HepG2 (cell line): ENCODE measurements around the gene TMCC1. TPM values are rescaled to one million over a fixed set of nuclear protein-coding genes. Genes with fewer than 3 reads are reported as not detected.

Source experiments
- AGO1 ChIP-seq: fragments of 200-400 bp; formaldehyde crosslinking; IDR thresholded peaks from 2 replicates; pipeline ENCODE4 v1.6.1; 2017; ENCODE audit warnings: mild to moderate bottlenecking, low read depth, low read length, moderate library complexity; ENCODE audit not compliant: poor library complexity, severe bottlenecking
- AKAP8 ChIP-seq: sonication (generic); formaldehyde crosslinking; IDR thresholded peaks from 2 replicates; pipeline ENCODE4 v1.5.1; 2020; ENCODE audit warnings: mild to moderate bottlenecking, missing genetic modification reagents
- BRCA1 ChIP-seq: sonication (generic); formaldehyde crosslinking; IDR thresholded peaks from 2 replicates; pipeline ENCODE4 v1.4.0; 2020; ENCODE audit warnings: missing genetic modification reagents
- ISL2 ChIP-seq: sonication (generic); formaldehyde crosslinking; IDR thresholded peaks from 2 replicates; pipeline ENCODE4 v1.5.0; 2020; ENCODE audit warnings: missing genetic modification reagents
- KLF16 ChIP-seq, 2 experiments: sonication (generic) in 1 of 2; formaldehyde crosslinking in 1 of 2; IDR thresholded peaks; 2 replicates each; pipeline versions ENCODE4 v1.6.1 to v1.8.0; 2016 to 2023; ENCODE audit warnings: missing genetic modification reagents in 2 of 2, missing compliant biosample characterization in 1 of 2
- MXI1 ChIP-seq: IDR thresholded peaks from 3 replicates; pipeline ENCODE4 v1.6.1; 2012; ENCODE audit warnings: low read depth, low read length, inconsistent platforms, borderline replicate concordance
- MYC ChIP-seq: sonication (generic); formaldehyde crosslinking; IDR thresholded peaks from 2 replicates; pipeline ENCODE4 v1.9.0; 2021; ENCODE audit warnings: missing genetic modification reagents, borderline replicate concordance
- RBFOX2 ChIP-seq: fragments of 200-400 bp; formaldehyde crosslinking; IDR thresholded peaks from 2 replicates; pipeline ENCODE4 v1.6.1; 2017; ENCODE audit warnings: low read depth, mild to moderate bottlenecking, low read length
- SALL1 ChIP-seq: sonication (generic); formaldehyde crosslinking; IDR thresholded peaks from 2 replicates; pipeline ENCODE4 v1.8.0; 2022; ENCODE audit warnings: mild to moderate bottlenecking, missing genetic modification reagents
- SATB2 ChIP-seq: sonication (generic); formaldehyde crosslinking; IDR thresholded peaks from 2 replicates; pipeline ENCODE4 v1.5.0; 2020; ENCODE audit warnings: missing genetic modification reagents
- SP1 ChIP-seq, 2 experiments: fragments of 450-650 bp in 1 of 2; sonication (generic) in 1 of 2; formaldehyde crosslinking in 1 of 2; IDR thresholded peaks; 2 replicates each; pipeline versions ENCODE4 v1.4.0 to v1.6.1; 2016 to 2020; ENCODE audit warnings: missing genetic modification reagents in 1 of 2
- ZNF180 ChIP-seq: sonication (generic); formaldehyde crosslinking; IDR thresholded peaks from 2 replicates; pipeline ENCODE4 v1.4.0; 2020; ENCODE audit warnings: low read depth, missing genetic modification reagents, borderline replicate concordance
- ZNF224 ChIP-seq: sonication (generic); formaldehyde crosslinking; IDR thresholded peaks from 2 replicates; pipeline ENCODE4 v1.5.0; 2020; ENCODE audit warnings: mild to moderate bottlenecking, missing genetic modification reagents
- ZNF256 ChIP-seq: sonication (generic); formaldehyde crosslinking; conservative IDR thresholded peaks from 2 replicates; pipeline ENCODE4 v1.4.0; 2020; ENCODE audit warnings: missing genetic modification reagents
- ZNF264 ChIP-seq: sonication (generic); formaldehyde crosslinking; IDR thresholded peaks from 2 replicates; pipeline ENCODE4 v1.4.0; 2020; ENCODE audit warnings: missing genetic modification reagents
- ZNF3 ChIP-seq: IDR thresholded peaks from 2 replicates; pipeline ENCODE4 v1.7.0; 2017; ENCODE audit warnings: inconsistent platforms
- ZNF383 ChIP-seq: sonication (generic); formaldehyde crosslinking; IDR thresholded peaks from 2 replicates; pipeline ENCODE4 v1.4.0; 2020; ENCODE audit warnings: missing genetic modification reagents, mild to moderate bottlenecking, borderline replicate concordance
- polyA plus RNA-seq, 8 experiments: library from polyadenylated mRNA; depleted of rRNA in 3 of 8; stranded (reverse) in 7 of 8; unstranded in 1 of 8; fragments of >200 nt; fragmentation: Illumina TruSeq in 4 of 8; extraction: Trizol in 4 of 8; gene quantifications; 2 replicates each; pipeline versions ENCODE4 v1.2.1 to v1.2.3, GENCODE V29; 2011 to 2016; ENCODE audit warnings: low read depth in 4 of 8, missing spikeins in 1 of 8, mixed read lengths in 1 of 8; ENCODE audit not compliant: insufficient read depth in 1 of 8
- total RNA-seq, 5 experiments: library from RNA; depleted of rRNA; stranded (reverse); fragments of >200 nt; fragmentation: Illumina TruSeq; extraction: Trizol; gene quantifications; 2 replicates each; pipeline ENCODE4 v1.2.3, GENCODE V29; 2016; ENCODE audit warnings: low read depth in 1 of 5
- TF ChIP-seq, protein P1 (sequence below): sonication (generic); formaldehyde crosslinking; IDR thresholded peaks from 2 replicates; pipeline ENCODE4 v1.5.0; 2020; ENCODE audit warnings: mild to moderate bottlenecking, missing genetic modification reagents, moderate library complexity
- TF ChIP-seq, protein P2 (sequence below), 2 experiments: sonication (generic) in 1 of 2; formaldehyde crosslinking in 1 of 2; IDR thresholded peaks; 2 replicates each; pipeline versions ENCODE4 v1.4.0 to v1.6.1; 2018 to 2020; ENCODE audit warnings: missing genetic modification reagents in 2 of 2, borderline replicate concordance in 1 of 2, low read depth in 1 of 2, mild to moderate bottlenecking in 1 of 2, missing biosample characterization in 1 of 2
- TF ChIP-seq, protein P3 (sequence below): sonication (generic); formaldehyde crosslinking; IDR thresholded peaks from 2 replicates; pipeline ENCODE4 v1.4.0; 2020; ENCODE audit warnings: missing genetic modification reagents
- TF ChIP-seq, protein P4 (sequence below): sonication (generic); formaldehyde crosslinking; IDR thresholded peaks from 2 replicates; pipeline ENCODE4 v1.8.1; 2023; ENCODE audit warnings: mild to moderate bottlenecking, moderate library complexity, missing genetic modification reagents

The TMCC1 gene
- total and polyA plus RNA-seq, 2 of the 13 experiments (the other 11 are each of a cell fraction or from before 2014, with no cell fraction given), result 12.1 to 264 TPM

DNA sequence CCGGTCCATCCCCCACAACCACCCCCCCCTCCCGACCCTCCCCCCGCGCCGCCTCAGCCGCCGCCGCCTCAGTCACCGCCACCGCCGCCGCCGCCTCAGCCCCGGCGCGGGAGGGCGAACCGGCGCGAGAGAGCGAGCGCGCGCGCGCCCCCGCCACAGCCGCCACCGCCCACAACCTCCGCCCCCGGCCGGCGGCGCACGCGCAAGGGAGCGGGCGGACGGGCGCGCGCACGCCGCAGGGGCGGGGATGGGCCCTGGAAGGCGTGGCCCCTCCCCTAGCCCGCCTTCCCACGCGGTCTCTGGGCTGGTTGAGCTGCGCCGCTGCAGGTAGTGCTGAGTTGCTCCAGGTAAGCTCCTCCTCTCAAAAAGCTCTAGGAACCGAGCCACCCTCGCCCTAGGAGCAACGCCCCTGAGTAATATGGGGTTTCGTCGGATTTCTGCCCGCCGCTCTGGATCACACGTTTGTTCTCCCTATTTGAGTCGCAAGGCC is at the start of gene TMCC1 (continued):
- no peak for TF ChIP-seq AKAP8 (CRISPR knock-in tag)
- TF ChIP-seq ZNF3 (CRISPR knock-in tag), result no peak
- TF ChIP-seq, protein P1, sequence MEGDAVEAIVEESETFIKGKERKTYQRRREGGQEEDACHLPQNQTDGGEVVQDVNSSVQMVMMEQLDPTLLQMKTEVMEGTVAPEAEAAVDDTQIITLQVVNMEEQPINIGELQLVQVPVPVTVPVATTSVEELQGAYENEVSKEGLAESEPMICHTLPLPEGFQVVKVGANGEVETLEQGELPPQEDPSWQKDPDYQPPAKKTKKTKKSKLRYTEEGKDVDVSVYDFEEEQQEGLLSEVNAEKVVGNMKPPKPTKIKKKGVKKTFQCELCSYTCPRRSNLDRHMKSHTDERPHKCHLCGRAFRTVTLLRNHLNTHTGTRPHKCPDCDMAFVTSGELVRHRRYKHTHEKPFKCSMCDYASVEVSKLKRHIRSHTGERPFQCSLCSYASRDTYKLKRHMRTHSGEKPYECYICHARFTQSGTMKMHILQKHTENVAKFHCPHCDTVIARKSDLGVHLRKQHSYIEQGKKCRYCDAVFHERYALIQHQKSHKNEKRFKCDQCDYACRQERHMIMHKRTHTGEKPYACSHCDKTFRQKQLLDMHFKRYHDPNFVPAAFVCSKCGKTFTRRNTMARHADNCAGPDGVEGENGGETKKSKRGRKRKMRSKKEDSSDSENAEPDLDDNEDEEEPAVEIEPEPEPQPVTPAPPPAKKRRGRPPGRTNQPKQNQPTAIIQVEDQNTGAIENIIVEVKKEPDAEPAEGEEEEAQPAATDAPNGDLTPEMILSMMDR (CRISPR knock-in tag), result peak; percentile 11; the same call in 1 of the 2 replicates
- TF ChIP-seq ZNF180 (CRISPR knock-in tag), result 0 out of 2 replicates have a peak, but pooled peaks have one; percentile 53
- TF ChIP-seq, protein P2, sequence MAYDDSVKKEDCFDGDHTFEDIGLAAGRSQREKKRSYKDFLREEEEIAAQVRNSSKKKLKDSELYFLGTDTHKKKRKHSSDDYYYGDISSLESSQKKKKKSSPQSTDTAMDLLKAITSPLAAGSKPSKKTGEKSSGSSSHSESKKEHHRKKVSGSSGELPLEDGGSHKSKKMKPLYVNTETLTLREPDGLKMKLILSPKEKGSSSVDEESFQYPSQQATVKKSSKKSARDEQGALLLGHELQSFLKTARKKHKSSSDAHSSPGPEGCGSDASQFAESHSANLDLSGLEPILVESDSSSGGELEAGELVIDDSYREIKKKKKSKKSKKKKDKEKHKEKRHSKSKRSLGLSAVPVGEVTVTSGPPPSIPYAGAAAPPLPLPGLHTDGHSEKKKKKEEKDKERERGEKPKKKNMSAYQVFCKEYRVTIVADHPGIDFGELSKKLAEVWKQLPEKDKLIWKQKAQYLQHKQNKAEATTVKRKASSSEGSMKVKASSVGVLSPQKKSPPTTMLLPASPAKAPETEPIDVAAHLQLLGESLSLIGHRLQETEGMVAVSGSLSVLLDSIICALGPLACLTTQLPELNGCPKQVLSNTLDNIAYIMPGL (CRISPR knock-in tag; IDR thresholded peaks at IDR 0.05; ENCODE audit: borderline replicate concordance in 1 of 2, low read depth in 1 of 2), result peak in 1 of 2 experiments; percentile 21; a peak in 1 of 4 replicates
- TF ChIP-seq AGO1, result no peak
- TF ChIP-seq, protein P3, sequence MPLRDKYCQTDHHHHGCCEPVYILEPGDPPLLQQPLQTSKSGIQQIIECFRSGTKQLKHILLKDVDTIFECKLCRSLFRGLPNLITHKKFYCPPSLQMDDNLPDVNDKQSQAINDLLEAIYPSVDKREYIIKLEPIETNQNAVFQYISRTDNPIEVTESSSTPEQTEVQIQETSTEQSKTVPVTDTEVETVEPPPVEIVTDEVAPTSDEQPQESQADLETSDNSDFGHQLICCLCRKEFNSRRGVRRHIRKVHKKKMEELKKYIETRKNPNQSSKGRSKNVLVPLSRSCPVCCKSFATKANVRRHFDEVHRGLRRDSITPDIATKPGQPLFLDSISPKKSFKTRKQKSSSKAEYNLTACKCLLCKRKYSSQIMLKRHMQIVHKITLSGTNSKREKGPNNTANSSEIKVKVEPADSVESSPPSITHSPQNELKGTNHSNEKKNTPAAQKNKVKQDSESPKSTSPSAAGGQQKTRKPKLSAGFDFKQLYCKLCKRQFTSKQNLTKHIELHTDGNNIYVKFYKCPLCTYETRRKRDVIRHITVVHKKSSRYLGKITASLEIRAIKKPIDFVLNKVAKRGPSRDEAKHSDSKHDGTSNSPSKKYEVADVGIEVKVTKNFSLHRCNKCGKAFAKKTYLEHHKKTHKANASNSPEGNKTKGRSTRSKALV (CRISPR knock-in tag), result 0 out of 2 replicates have a peak, but pooled peaks have one; percentile 24
- TF ChIP-seq, protein P4, sequence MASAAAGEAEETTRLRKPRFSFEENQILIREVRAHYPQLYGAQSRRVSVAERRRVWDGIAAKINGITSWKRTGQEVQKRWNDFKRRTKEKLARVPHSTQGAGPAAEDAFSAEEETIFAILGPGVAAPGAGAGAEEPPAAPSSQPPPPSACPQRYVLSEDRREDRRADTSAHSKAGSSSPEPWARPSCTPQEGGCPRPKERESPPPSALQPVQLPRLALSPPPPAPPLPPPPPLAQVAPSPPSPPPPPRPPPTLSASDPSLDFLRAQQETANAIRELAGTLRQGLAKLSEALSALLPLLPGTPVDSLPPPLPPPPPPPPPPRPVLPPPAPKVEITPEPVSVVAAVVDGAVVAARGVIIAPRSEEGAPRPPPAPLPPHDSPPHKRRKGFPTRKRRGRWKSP (CRISPR knock-in tag), result no peak
- TF ChIP-seq ISL2, result peak; percentile 47; the same call in 1 of the 2 replicates
- TF ChIP-seq MYC (CRISPR knock-in tag), result peak; percentile 92
- TF ChIP-seq BRCA1 (CRISPR knock-in tag), result no peak
- TF ChIP-seq ZNF224 (CRISPR knock-in tag), result no peak
- no peak for TF ChIP-seq ZNF383 (CRISPR knock-in tag)
- TF ChIP-seq RBFOX2, result peak; percentile 56
- 0 out of 2 replicates have a peak, but pooled peaks have one; percentile 15 for TF ChIP-seq SATB2 (CRISPR knock-in tag)
- TF ChIP-seq ZNF256 (CRISPR knock-in tag), result 0 out of 2 replicates have a peak, but pooled peaks have one; percentile 39
- TF ChIP-seq ZNF264 (CRISPR knock-in tag), result 0 out of 2 replicates have a peak, but pooled peaks have one; percentile 44
- TF ChIP-seq KLF16 (CRISPR knock-in tag; IDR thresholded peaks at IDR 0.05), result 0 out of 4 replicates have a peak, but pooled peaks of 1 of the 2 experiments have one; percentile 8
- peak; percentile 91; the same call in 2 of the 3 replicates for TF ChIP-seq MXI1
- TF ChIP-seq SALL1 (CRISPR knock-in tag), result peak; percentile 39; the same call in 1 of the 2 replicates
- TF ChIP-seq SP1 (IDR thresholded peaks at IDR 0.05), result no peak
- peak; percentile 40; the same call in 1 of the 2 replicates for TF ChIP-seq SP1 (CRISPR knock-in tag; IDR thresholded peaks at IDR 0.05)
